GM12878 (cell line): ENCODE measurements around the gene SERTAD1. TPM values are rescaled to one million over a fixed set of nuclear protein-coding genes. Genes with fewer than 3 reads are reported as not detected.

Experiments
- ATF7 ChIP-seq: fragments of 450-650 bp; IDR thresholded peaks from 2 replicates; pipeline ENCODE4 v1.6.1; 2016; ENCODE audit warnings: low read depth, mild to moderate bottlenecking
- BACH1 ChIP-seq: fragments of 450-650 bp; IDR thresholded peaks from 2 replicates; pipeline ENCODE4 v1.6.1; 2017; ENCODE audit warnings: mild to moderate bottlenecking, borderline replicate concordance
- BMI1 ChIP-seq: fragments of 450-650 bp; IDR thresholded peaks from 2 replicates; pipeline ENCODE4 v1.6.1; 2016; ENCODE audit warnings: mild to moderate bottlenecking, moderate library complexity, borderline replicate concordance
- CHD2 ChIP-seq: IDR thresholded peaks from 2 replicates; pipeline ENCODE4 v1.6.1; 2011; ENCODE audit warnings: low read depth, low read length, improper control_type of control experiment, borderline replicate concordance
- CREM ChIP-seq: IDR thresholded peaks from 2 replicates; pipeline ENCODE4 v1.6.1; 2014; ENCODE audit warnings: antibody characterized with exemption, low read depth
- EGR1 ChIP-seq, 2 experiments: IDR thresholded peaks; 1 replicate in 1 of 2; 2 replicates in 1 of 2; pipeline ENCODE4 v1.6.1; 2011 to 2012; ENCODE audit warnings: low read depth in 2 of 2, low read length in 2 of 2, borderline replicate concordance in 1 of 2, mild to moderate bottlenecking in 1 of 2, moderate library complexity in 1 of 2
- EZH2 ChIP-seq: IDR thresholded peaks from 2 replicates; pipeline ENCODE4 v1.6.1; 2012; ENCODE audit warnings: low read depth, mild to moderate bottlenecking, control low read depth, inconsistent platforms, low read length, borderline replicate concordance; ENCODE audit not compliant: control insufficient read depth
- LARP7 ChIP-seq: fragments of 450-650 bp; IDR thresholded peaks from 2 replicates; pipeline ENCODE4 v1.6.1; 2017; ENCODE audit warnings: mild to moderate bottlenecking
- MEF2A ChIP-seq: IDR thresholded peaks from 2 replicates; pipeline ENCODE4 v1.6.1; 2011; ENCODE audit warnings: low read depth, mild to moderate bottlenecking, low read length, moderate library complexity; ENCODE audit not compliant: insufficient read depth
- MTA2 ChIP-seq: fragments of 450-650 bp; IDR thresholded peaks from 2 replicates; pipeline ENCODE4 v1.6.1; 2016; ENCODE audit warnings: low read depth, mild to moderate bottlenecking, moderate library complexity
- NBN ChIP-seq: fragments of 450-650 bp; IDR thresholded peaks from 2 replicates; pipeline ENCODE4 v1.6.1; 2016
- NFYB ChIP-seq: IDR thresholded peaks from 2 replicates; pipeline ENCODE4 v1.6.1; 2011; ENCODE audit warnings: low read depth, mild to moderate bottlenecking, low read length, improper control_type of control experiment, moderate library complexity; ENCODE audit not compliant: insufficient read depth
- POLR2AphosphoS2 ChIP-seq: IDR thresholded peaks from 2 replicates; pipeline ENCODE4 v1.6.1; 2011; ENCODE audit warnings: low read depth, mild to moderate bottlenecking, low read length, improper control_type of control experiment, moderate library complexity
- POU2F2 ChIP-seq: IDR thresholded peaks from 3 replicates; pipeline ENCODE4 v1.6.1; 2011; ENCODE audit warnings: low read depth, mild to moderate bottlenecking, low read length, borderline replicate concordance
- RELA ChIP-seq: fragments of 450-650 bp; IDR thresholded peaks from 2 replicates; pipeline ENCODE4 v1.8.0; 2014; ENCODE audit warnings: borderline replicate concordance; ENCODE audit not compliant: partially characterized antibody
- SIN3A ChIP-seq: IDR thresholded peaks from 2 replicates; pipeline ENCODE4 v1.6.1; 2012; ENCODE audit warnings: low read depth, low read length, improper control_type of control experiment
- SMAD5 ChIP-seq: IDR thresholded peaks from 2 replicates; pipeline ENCODE4 v1.6.1; 2016; ENCODE audit warnings: antibody characterized with exemption, low read depth
- SP1 ChIP-seq: IDR thresholded peaks from one replicate; pipeline ENCODE4 v1.6.1; 2011; ENCODE audit warnings: low read depth, low read length
- SPI1 ChIP-seq: IDR thresholded peaks from 2 replicates; pipeline ENCODE4 v1.6.1; 2011; ENCODE audit warnings: low read depth, mild to moderate bottlenecking, low read length, moderate library complexity, borderline replicate concordance; ENCODE audit not compliant: insufficient read depth
- TARDBP ChIP-seq: IDR thresholded peaks from 2 replicates; pipeline ENCODE4 v1.6.1; 2016; ENCODE audit warnings: borderline replicate concordance
- polyA plus RNA-seq, 11 experiments: library from polyadenylated mRNA; depleted of rRNA in 4 of 11; unstranded in 6 of 11; stranded (reverse) in 5 of 11; fragments of >200 nt; fragmentation: Nextera tagmentation in 4 of 11; fragmentation: Illumina TruSeq in 1 of 11; extraction: Ambion mirVana in 4 of 11; extraction: Trizol in 1 of 11; gene quantifications; 1 replicate in 1 of 11; 2 replicates in 10 of 11; pipeline versions ENCODE4 v1.2.1 to v1.2.3, GENCODE V29; 2011 to 2016; ENCODE audit warnings: inconsistent platforms in 2 of 11, missing spikeins in 2 of 11, low read depth in 1 of 11
- total RNA-seq, 4 experiments: library from RNA; depleted of rRNA in 3 of 4; stranded (reverse); fragments of >200 nt in 3 of 4; fragmentation: Illumina TruSeq in 1 of 4; extraction: Trizol in 1 of 4; gene quantifications; 2 replicates each; pipeline versions ENCODE4 v1.2.1 to v1.2.3, GENCODE V29; 2013 to 2021
- TF ChIP-seq, protein P1 (sequence below), 3 experiments: IDR thresholded peaks in 2 of 3; conservative IDR thresholded peaks in 1 of 3; 2 replicates each; pipeline ENCODE4 v1.5.1; 2011; ENCODE audit warnings: low read depth in 3 of 3, low read length in 3 of 3, mild to moderate bottlenecking in 3 of 3, control low read depth in 2 of 3, moderate library complexity in 2 of 3, inconsistent platforms in 1 of 3, mixed read lengths in 1 of 3; ENCODE audit not compliant: control insufficient read depth in 2 of 3, insufficient read depth in 1 of 3; ENCODE audit errors: extremely low read depth in 1 of 3
- TF ChIP-seq, protein P2 (sequence below): fragments of 450-650 bp; IDR thresholded peaks from 2 replicates; pipeline ENCODE4 v1.6.1; 2016; ENCODE audit warnings: mild to moderate bottlenecking
- TF ChIP-seq, protein P3 (sequence below): fragments of 450-650 bp; IDR thresholded peaks from 2 replicates; pipeline ENCODE4 v1.6.1; 2017; ENCODE audit warnings: antibody characterized with exemption, mild to moderate bottlenecking, moderate library complexity
- TF ChIP-seq, protein P4 (sequence below): IDR thresholded peaks from 2 replicates; pipeline ENCODE4 v1.6.1; 2012; ENCODE audit warnings: low read depth, low read length, improper control_type of control experiment

SERTAD1 gene
- total and polyA plus RNA-seq, 10 of the 15 experiments (the other 5 are each of a cell fraction or from before 2014, with no cell fraction given) = 0.23 to 14.2 (median 8.0) TPM

DNA sequence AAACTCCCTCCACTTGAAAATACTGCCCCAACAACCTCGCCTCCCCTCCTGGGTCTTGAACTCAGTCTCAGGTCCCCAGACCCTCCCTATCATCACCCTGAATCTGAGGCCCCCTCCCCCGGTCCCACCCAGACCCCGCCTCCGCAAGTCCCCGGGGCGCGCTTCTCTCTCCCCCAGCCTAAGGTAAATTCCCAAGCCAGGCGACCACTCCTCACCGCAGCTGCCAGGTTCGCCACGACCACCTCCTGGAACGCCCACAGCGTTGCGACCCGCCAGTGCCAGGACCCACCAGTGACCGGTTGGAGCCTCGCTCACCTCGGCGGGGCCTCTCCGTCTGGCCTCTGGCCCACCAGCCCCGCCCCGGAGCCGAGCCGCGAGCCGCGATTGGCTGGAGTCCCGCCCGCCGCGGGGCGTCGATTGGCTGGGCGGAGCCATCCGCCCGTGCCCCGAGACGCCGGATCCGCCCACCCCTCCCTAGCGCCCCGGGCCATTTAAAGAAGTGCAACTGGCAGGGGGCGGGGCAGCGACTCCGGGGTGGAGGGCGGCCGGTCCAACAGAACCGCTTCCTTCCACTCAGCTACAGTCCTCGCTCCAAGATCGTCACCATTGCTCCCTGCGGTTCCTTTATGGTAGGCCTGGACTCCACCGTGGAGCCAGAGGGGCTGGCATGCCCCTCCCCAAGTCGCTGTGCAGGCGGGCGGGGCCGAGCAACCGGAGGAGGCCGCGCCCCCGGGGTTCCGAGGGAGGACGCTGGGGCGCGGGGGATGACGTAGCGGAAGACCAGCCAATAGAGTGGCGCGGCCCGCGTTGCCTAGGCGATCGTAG lies 18.4 kb upstream of the SERTAD1 start, which contains the start of gene SERTAD3 (continued):
- TF ChIP-seq SP1 (peak; percentile 78), CHD2 (peak; percentile 52), MEF2A (no peak), POU2F2 (peak; percentile 47; the same call in 1 of the 3 replicates), ATF7 (peak; percentile 67), SIN3A (peak; percentile 81; the same call in 1 of the 2 replicates), EZH2 (no peak), EGR1 (IDR thresholded peaks at IDR 0.05; ENCODE audit: borderline replicate concordance in 1 of 2, low read depth in 2 of 2, low read length in 2 of 2) (peak in 1 of 2 experiments; percentile 55; a peak in 1 of 3 replicates), TARDBP (0 out of 2 replicates have a peak, but pooled peaks have one; percentile 25), NFYB (peak; percentile 76), SPI1 (0 out of 2 replicates have a peak, but pooled peaks have one; percentile 36), BACH1 (peak; percentile 40; the same call in 1 of the 2 replicates), MTA2 (0 out of 2 replicates have a peak, but pooled peaks have one; percentile 18), CREM (peak; percentile 81), LARP7 (0 out of 2 replicates have a peak, but pooled peaks have one; percentile 67), BMI1 (peak; percentile 94), RELA (peak; percentile 71), SMAD5 (peak; percentile 50; the same call in 1 of the 2 replicates), NBN (peak; percentile 77; the same call in 1 of the 2 replicates), POLR2AphosphoS2 (peak; percentile 42; the same call in 1 of the 2 replicates)
- TF ChIP-seq, protein P1, sequence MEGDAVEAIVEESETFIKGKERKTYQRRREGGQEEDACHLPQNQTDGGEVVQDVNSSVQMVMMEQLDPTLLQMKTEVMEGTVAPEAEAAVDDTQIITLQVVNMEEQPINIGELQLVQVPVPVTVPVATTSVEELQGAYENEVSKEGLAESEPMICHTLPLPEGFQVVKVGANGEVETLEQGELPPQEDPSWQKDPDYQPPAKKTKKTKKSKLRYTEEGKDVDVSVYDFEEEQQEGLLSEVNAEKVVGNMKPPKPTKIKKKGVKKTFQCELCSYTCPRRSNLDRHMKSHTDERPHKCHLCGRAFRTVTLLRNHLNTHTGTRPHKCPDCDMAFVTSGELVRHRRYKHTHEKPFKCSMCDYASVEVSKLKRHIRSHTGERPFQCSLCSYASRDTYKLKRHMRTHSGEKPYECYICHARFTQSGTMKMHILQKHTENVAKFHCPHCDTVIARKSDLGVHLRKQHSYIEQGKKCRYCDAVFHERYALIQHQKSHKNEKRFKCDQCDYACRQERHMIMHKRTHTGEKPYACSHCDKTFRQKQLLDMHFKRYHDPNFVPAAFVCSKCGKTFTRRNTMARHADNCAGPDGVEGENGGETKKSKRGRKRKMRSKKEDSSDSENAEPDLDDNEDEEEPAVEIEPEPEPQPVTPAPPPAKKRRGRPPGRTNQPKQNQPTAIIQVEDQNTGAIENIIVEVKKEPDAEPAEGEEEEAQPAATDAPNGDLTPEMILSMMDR (IDR thresholded peaks at IDR 0.05 in 2 of 3, conservative IDR thresholded peaks at IDR 0.05 in 1 of 3; ENCODE audit: control insufficient read depth in 2 of 3, extremely low read depth in 1 of 3, insufficient read depth in 1 of 3, low read depth in 3 of 3, low read length in 3 of 3) = no peak
- TF ChIP-seq, protein P2, sequence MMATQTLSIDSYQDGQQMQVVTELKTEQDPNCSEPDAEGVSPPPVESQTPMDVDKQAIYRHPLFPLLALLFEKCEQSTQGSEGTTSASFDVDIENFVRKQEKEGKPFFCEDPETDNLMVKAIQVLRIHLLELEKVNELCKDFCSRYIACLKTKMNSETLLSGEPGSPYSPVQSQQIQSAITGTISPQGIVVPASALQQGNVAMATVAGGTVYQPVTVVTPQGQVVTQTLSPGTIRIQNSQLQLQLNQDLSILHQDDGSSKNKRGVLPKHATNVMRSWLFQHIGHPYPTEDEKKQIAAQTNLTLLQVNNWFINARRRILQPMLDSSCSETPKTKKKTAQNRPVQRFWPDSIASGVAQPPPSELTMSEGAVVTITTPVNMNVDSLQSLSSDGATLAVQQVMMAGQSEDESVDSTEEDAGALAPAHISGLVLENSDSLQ = peak; percentile 70
- TF ChIP-seq, protein P3, sequence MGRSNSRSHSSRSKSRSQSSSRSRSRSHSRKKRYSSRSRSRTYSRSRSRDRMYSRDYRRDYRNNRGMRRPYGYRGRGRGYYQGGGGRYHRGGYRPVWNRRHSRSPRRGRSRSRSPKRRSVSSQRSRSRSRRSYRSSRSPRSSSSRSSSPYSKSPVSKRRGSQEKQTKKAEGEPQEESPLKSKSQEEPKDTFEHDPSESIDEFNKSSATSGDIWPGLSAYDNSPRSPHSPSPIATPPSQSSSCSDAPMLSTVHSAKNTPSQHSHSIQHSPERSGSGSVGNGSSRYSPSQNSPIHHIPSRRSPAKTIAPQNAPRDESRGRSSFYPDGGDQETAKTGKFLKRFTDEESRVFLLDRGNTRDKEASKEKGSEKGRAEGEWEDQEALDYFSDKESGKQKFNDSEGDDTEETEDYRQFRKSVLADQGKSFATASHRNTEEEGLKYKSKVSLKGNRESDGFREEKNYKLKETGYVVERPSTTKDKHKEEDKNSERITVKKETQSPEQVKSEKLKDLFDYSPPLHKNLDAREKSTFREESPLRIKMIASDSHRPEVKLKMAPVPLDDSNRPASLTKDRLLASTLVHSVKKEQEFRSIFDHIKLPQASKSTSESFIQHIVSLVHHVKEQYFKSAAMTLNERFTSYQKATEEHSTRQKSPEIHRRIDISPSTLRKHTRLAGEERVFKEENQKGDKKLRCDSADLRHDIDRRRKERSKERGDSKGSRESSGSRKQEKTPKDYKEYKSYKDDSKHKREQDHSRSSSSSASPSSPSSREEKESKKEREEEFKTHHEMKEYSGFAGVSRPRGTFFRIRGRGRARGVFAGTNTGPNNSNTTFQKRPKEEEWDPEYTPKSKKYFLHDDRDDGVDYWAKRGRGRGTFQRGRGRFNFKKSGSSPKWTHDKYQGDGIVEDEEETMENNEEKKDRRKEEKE = no peak
- TF ChIP-seq, protein P4, sequence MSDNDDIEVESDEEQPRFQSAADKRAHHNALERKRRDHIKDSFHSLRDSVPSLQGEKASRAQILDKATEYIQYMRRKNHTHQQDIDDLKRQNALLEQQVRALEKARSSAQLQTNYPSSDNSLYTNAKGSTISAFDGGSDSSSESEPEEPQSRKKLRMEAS = peak; percentile 44
